Effector memory CD8-positive, alpha-beta T cell (primary cell): ENCODE data around the gene CRACDL.

Experiments used
- ATAC-seq: fragments of 150-1000 bp; cut with Tn5 transposase; replicated peaks from 2 replicates; pipeline ENCODE4 v1.10.0; 2021; ENCODE audit warnings: mild to moderate bottlenecking, moderate library complexity
- DNase-seq, 3 experiments: peaks; one replicate each; pipeline ENCODE4 v3.0.0; 2021
- H3K27ac Mint-ChIP-seq, 2 donors: one replicate each; pipeline ENCODE4 v1.8.0; 2022; ENCODE audit warnings: mild to moderate bottlenecking in 2 of 2, mixed read lengths in 2 of 2, moderate library complexity in 2 of 2
- H3K27me3 Mint-ChIP-seq, 2 donors: one replicate each; pipeline ENCODE4 v1.8.0; 2022; ENCODE audit warnings: mixed read lengths in 2 of 2
- H3K36me3 Mint-ChIP-seq: one replicate; pipeline ENCODE4 v1.8.0; 2022; ENCODE audit warnings: mild to moderate bottlenecking, moderate library complexity, mixed read lengths; ENCODE audit not compliant: insufficient read depth
- H3K4me1 Mint-ChIP-seq, 2 donors: one replicate each; pipeline ENCODE4 v1.8.0; 2022; ENCODE audit warnings: low read depth in 2 of 2, mixed read lengths in 2 of 2
- H3K4me3 Mint-ChIP-seq, 2 donors: one replicate each; pipeline ENCODE4 v1.8.0; 2022; ENCODE audit warnings: mild to moderate bottlenecking in 2 of 2, mixed read lengths in 2 of 2, moderate library complexity in 2 of 2
- H3K9me3 Mint-ChIP-seq, 2 donors: one replicate each; pipeline ENCODE4 v1.8.0; 2022; ENCODE audit warnings: mixed read lengths in 2 of 2

Gene CRACDL

DNA sequence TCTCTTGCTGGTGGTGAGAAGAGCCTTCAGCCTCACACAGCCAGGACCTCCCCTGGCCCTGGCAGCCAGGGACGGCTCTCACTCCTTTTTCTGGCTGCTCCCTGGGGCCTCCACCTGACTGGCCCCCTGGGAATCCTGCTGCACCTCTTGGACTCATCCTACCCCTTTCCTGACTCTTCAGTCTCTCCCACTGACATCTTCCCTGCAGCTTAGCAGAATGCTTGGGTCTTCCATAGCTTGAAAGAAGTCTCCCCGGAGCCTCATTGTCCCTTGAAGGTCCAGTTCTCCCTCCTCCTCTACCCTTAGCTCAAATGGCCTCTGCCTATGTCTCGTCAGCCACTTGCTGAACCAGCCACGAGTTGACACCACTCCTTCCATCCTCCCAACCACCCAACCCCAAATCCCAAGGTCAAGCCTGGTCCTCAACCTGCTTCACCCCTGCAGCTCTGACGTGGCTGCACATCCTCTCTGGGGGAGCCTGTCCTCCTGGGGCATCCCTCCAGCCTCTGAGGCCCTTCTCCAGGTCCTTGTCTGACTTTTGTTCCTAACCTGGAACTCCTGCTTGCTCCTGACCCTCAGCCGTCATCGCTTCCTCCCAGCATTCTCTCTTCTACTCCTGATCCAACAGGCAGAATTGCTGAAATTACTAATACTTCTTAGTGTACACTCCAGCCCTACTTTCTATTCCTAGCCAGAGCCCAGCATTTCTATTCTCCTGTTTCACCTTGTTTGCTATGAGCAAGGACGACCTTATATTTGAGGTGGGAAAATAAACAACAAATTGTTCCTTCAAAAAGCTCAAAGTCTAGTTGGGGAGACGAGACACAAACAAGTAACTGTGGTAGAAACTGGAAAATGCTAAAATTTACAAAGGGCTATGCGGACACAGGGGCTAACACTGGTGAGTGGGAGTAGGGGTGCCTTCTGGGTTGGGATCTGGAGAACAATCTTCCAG lies 136.4 kb downstream of the CRACDL start:
- Mint-ChIP-seq H3K36me3 (no peaks in the 10 kb centered on the region), H3K9me3 (no peaks in the 10 kb centered on the region), H3K4me1 (peaks cover 0 to 7% of the 10 kb centered on the region in 2 donors), H3K27ac (peak overlapping the region in 1 of 2 donors; percentile 70), H3K4me3 (no peak overlapping the region), H3K27me3 (peaks cover 0 to 6% of the 10 kb centered on the region in 2 donors)
- DNase-seq (no peak), ATAC-seq (no peak)

DNA sequence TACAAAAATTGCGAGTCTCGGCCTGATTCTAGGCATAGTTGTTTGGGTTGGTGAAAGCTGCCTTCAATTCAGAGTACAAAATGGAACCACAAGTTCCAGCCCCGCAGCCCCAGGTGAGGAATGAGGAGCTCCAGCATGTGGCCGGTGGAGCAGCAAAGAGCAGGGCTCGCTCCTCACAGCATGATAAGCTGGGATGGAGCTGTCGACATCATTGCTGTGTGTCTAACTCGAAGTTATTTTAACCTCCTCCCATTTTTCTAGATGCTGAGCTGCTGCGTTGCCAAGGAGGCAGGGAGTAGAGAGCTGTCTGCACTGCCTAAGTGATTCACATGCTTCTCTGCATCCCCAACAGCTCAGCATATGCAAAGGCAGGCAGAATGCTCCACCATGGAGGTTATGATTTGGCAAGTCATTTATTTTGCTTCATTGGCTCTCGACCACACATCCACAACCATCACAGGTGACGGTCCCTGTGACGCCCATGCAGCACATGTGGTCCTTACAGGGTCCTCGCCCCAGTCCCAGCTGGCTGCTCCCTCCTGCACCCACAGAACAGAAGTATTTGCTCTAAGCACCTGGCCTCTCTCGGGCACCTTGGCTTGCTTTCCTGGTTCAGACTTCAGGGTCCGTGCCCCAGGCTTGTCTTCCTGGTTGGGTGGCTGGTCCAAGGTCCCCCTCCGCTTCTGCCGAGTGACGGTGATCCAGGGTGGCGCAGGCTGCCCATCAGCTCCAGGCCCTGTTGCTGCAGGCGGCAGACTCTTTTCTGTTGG lies 139.1 kb downstream of the CRACDL start:
- no peak overlapping the region for H3K4me3 Mint-ChIP-seq
- DNase-seq: no peak
- ATAC-seq: no peak

DNA sequence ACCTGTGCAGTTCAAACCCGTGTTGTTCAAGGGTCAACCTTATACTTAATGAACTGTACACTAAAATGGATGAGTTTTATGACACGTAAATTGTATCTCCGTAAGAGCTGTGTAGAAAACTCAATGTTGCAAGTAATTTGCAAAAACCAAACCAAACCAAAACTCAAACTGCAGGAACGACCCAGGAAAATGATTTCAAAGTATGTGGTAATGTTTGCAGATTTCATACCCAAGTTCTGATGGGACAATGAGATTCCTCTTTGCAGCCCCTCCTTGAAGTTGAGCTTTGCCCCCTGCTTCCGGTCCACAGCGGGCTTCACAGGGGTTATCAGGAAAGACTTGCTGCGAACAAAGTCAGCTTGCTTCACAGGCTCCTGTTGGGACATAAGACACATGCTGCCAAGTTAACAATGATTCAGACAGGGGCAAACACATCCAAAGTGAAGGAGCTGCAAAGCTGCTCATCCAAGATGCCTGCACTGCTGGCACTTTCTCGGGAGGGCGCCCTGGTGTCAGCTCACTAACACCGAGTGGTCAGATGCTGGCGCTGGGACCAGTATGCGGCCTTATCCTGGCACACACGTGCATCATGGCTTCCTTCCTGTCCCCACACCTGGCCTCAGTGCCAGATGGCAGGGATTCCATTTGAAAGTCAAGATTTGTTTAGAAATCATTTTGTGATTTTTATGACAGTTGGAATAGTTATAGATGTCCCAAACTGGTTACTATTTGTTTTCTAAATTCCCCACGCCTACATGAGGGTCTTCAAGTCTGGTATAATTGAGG lies 139.9 kb downstream of the CRACDL start:
- H3K27ac Mint-ChIP-seq: no peak overlapping the region

More for the DNA sequence above, 139.1 kb downstream of the CRACDL start:
- Mint-ChIP-seq H3K36me3 (no peaks in the 10 kb centered on the region), H3K27me3 (peaks cover 0 to 6% of the 10 kb centered on the region in 2 donors), H3K9me3 (no peaks in the 10 kb centered on the region), H3K4me1 (peaks cover 0 to 7% of the 10 kb centered on the region in 2 donors), H3K27ac (no peak overlapping the region)

GRCh38 chr2:98793897-98794830 lies 141.9 kb downstream of the CRACDL start:
- no peaks in the 10 kb centered on the region for H3K27me3 Mint-ChIP-seq
- no peaks in the 10 kb centered on the region for H3K9me3 Mint-ChIP-seq
- H3K27ac Mint-ChIP-seq: peak overlapping the region in 1 of 2 donors; percentile 46
- no peaks in the 10 kb centered on the region for H3K36me3 Mint-ChIP-seq
- DNase-seq (no peak), ATAC-seq (no peak)
- no peak overlapping the region for H3K4me3 Mint-ChIP-seq
- peaks cover 0 to 3% of the 10 kb centered on the region in 2 donors for H3K4me1 Mint-ChIP-seq

More for the DNA sequence above, 139.9 kb downstream of the CRACDL start:
- H3K4me1 Mint-ChIP-seq: peaks cover 0 to 4% of the 10 kb centered on the region in 2 donors
- DNase-seq: no peak
- H3K9me3 Mint-ChIP-seq: no peaks in the 10 kb centered on the region
- ATAC-seq: no peak
- peaks cover 0 to 6% of the 10 kb centered on the region in 2 donors for H3K27me3 Mint-ChIP-seq
- H3K4me3 Mint-ChIP-seq: no peak overlapping the region
- H3K36me3 Mint-ChIP-seq: no peaks in the 10 kb centered on the region

- no peak for ATAC-seq
- Mint-ChIP-seq H3K27me3 (no peaks in the 10 kb centered on the region), H3K4me1 (peaks cover 0 to 3% of the 10 kb centered on the region in 2 donors), H3K4me3 (no peak overlapping the region), H3K36me3 (no peaks in the 10 kb centered on the region), H3K9me3 (no peaks in the 10 kb centered on the region), H3K27ac (no peak overlapping the region)
- no peak for DNase-seq
These were observed 142.8 kb downstream of the CRACDL start for GRCh38 chr2:98793275-98793674.

DNA sequence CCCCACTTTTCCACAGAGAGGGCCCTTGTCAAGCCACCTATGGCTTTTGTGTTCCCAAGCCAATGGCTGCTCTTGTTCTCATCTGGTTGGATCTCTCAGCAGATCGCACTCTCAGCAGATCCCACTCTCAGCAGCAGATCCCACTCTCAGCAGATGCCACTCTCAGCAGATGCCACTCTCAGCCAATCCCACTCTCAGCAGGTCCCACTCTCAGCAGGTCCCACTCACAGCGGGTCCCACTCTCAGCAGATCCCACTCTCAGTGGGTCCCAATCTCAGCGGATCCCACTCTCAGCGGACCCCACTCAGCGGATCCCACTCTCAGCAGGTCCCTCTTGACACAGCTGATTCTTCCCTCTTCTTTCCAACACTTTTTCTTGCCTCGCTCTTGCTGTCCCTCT lies 145.8 kb downstream of the CRACDL start:
- H3K27ac Mint-ChIP-seq: no peak overlapping the region
- DNase-seq (no peak), ATAC-seq (no peak)
- no peaks in the 10 kb centered on the region for H3K36me3 Mint-ChIP-seq
- no peak overlapping the region for H3K4me3 Mint-ChIP-seq
- H3K27me3 Mint-ChIP-seq: no peaks in the 10 kb centered on the region
- H3K9me3 Mint-ChIP-seq: no peaks in the 10 kb centered on the region
- peaks cover 0 to 3% of the 10 kb centered on the region in 2 donors for H3K4me1 Mint-ChIP-seq

DNA sequence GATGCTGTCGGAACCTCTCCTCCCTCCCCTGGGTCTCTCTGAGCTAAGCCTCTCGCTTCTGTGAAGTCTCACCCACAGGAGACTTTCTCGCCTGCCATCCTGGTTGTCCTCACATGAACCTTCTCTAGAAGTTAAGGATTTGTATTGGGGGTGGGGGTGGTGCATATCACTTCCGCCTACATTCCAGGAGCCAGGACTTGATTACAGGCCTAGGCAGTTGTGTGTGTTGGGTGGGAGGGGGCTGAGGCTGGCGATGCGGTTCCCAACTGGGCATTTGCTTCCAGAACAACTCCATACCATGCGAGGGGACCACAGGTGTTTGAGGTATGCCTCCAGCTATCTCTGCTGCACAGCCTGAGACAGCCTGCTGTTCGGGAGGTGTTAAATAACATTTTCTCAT lies 148.3 kb downstream of the CRACDL start:
- DNase-seq (no peak), ATAC-seq (no peak)
- H3K4me3 Mint-ChIP-seq: no peak overlapping the region
- no peaks in the 10 kb centered on the region for H3K9me3 Mint-ChIP-seq
- H3K27ac Mint-ChIP-seq: no peak overlapping the region
- peaks cover 0 to 3% of the 10 kb centered on the region in 2 donors for H3K4me1 Mint-ChIP-seq
- H3K27me3 Mint-ChIP-seq: no peaks in the 10 kb centered on the region
- H3K36me3 Mint-ChIP-seq: no peaks in the 10 kb centered on the region

- no peak for DNase-seq
- H3K27ac Mint-ChIP-seq: peak overlapping the region in 1 of 2 donors; percentile 23
- H3K9me3 Mint-ChIP-seq: peaks cover 1 to 11% of the 10 kb centered on the region in 2 donors
- peaks cover 0 to 3% of the 10 kb centered on the region in 2 donors for H3K4me1 Mint-ChIP-seq
- H3K36me3 Mint-ChIP-seq: no peaks in the 10 kb centered on the region
- H3K4me3 Mint-ChIP-seq: no peak overlapping the region
- no peak for ATAC-seq
- no peaks in the 10 kb centered on the region for H3K27me3 Mint-ChIP-seq
These were observed 149.8 kb downstream of the CRACDL start for GRCh38 chr2:98786179-98786578.

- no peak for ATAC-seq
- Mint-ChIP-seq H3K4me1 (no peaks in the 10 kb centered on the region), H3K4me3 (no peak overlapping the region), H3K27me3 (no peaks in the 10 kb centered on the region), H3K9me3 (peaks cover 1 to 11% of the 10 kb centered on the region in 2 donors), H3K27ac (no peak overlapping the region), H3K36me3 (no peaks in the 10 kb centered on the region)
- no peak for DNase-seq
These were observed 153.5 kb downstream of the CRACDL start for GRCh38 chr2:98782570-98782969.

GRCh38 chr2:98781822-98782221 lies 154.2 kb downstream of the CRACDL start:
- no peak overlapping the region for H3K4me3 Mint-ChIP-seq
- DNase-seq (no peak), ATAC-seq (no peak)
- H3K27me3 Mint-ChIP-seq: no peaks in the 10 kb centered on the region
- H3K27ac Mint-ChIP-seq: no peak overlapping the region
- H3K4me1 Mint-ChIP-seq: no peaks in the 10 kb centered on the region
- H3K36me3 Mint-ChIP-seq: no peaks in the 10 kb centered on the region
- peaks cover 1 to 11% of the 10 kb centered on the region in 2 donors for H3K9me3 Mint-ChIP-seq

- Mint-ChIP-seq H3K27me3 (no peaks in the 10 kb centered on the region), H3K36me3 (no peaks in the 10 kb centered on the region), H3K4me1 (peaks cover 3 to 9% of the 10 kb centered on the region in 2 donors), H3K4me3 (no peak overlapping the region), H3K27ac (peak overlapping the region in 1 of 2 donors; percentile 89), H3K9me3 (peaks cover 1 to 11% of the 10 kb centered on the region in 2 donors)
- DNase-seq: no peak
- no peak for ATAC-seq
These were observed 157.1 kb downstream of the CRACDL start for GRCh38 chr2:98778741-98779483.

DNA sequence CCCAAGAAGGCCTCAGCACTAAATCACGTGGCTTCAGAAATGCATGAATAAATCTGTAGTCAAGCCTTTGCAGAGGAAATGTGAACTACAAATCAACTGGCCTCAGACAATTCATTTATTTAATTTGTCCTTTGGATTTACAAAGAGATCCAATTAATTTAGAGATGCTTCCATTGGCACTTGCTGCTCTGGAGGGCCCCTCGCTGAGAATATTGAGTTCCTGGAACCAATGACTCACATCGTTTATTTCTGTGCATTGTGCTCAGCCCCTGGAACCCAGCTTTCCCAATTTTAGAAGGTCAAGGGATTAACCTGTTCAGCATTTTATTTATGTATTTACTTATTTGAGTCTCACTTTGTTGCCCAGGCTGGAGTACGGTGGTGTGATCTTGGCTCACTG lies 157.9 kb downstream of the CRACDL start:
- Mint-ChIP-seq H3K27ac (no peak overlapping the region), H3K9me3 (peaks cover 1 to 11% of the 10 kb centered on the region in 2 donors), H3K27me3 (no peaks in the 10 kb centered on the region), H3K4me3 (no peak overlapping the region), H3K4me1 (peaks cover 11% of the 10 kb centered on the region in 2 donors), H3K36me3 (no peaks in the 10 kb centered on the region)
- ATAC-seq (no peak), DNase-seq (no peak)
